Measurements from ENCODE around the gene G2E3.

G2E3 gene

GRCh38 chr14:30581283-30581625 is 22.3 kb downstream of the G2E3 start:
- Histone ChIP-seq H3K9me3 (ENCODE audit: low read depth, low read length) (peaks cover 6% of the 10 kb centered on the region; the same call in 1 of the 2 replicates), H3K36me3 (ENCODE audit: insufficient read depth, low read length) (peaks cover 58% of the 10 kb centered on the region)

GRCh38 chr14:30582376-30582775 is 23.4 kb downstream of the G2E3 start:
- H3K4me3 ChIP-seq, result no peak overlapping the region
- H3K9ac ChIP-seq (ENCODE audit: insufficient read length), result no peak overlapping the region
- no peak overlapping the region for H3K27ac ChIP-seq
- peaks cover 6% of the 10 kb centered on the region; the same call in 1 of the 2 replicates for H3K9me3 ChIP-seq (ENCODE audit: low read depth, low read length)
- no peak for DNase-seq (ENCODE audit: low read depth, low spot score)
- no peak for TF ChIP-seq EZH2 (IDR thresholded peaks at IDR 0.05)
- no peak for TF ChIP-seq FOXP2 (optimal IDR thresholded peaks at IDR 0.05; ENCODE audit: control extremely low read depth, extremely low read length, insufficient read depth)
- no peak for TF ChIP-seq POLR2AphosphoS5 (IDR thresholded peaks at IDR 0.05; ENCODE audit: borderline replicate concordance, low read depth, low read length)
- H3K36me3 ChIP-seq (ENCODE audit: insufficient read depth, low read length), result peaks cover 62% of the 10 kb centered on the region

More at GRCh38 chr14:30581283-30581625, 22.3 kb downstream of the G2E3 start:
- H3K4me3 ChIP-seq, result no peak overlapping the region
- TF ChIP-seq EZH2 (IDR thresholded peaks at IDR 0.05) (no peak), POLR2AphosphoS5 (IDR thresholded peaks at IDR 0.05; ENCODE audit: borderline replicate concordance, low read depth, low read length) (no peak), FOXP2 (optimal IDR thresholded peaks at IDR 0.05; ENCODE audit: control extremely low read depth, extremely low read length, insufficient read depth) (no peak)
- no peak overlapping the region for H3K9ac ChIP-seq (ENCODE audit: insufficient read length)
- DNase-seq (ENCODE audit: low read depth, low spot score), result no peak
- no peak overlapping the region for H3K27ac ChIP-seq

- Histone ChIP-seq H3K36me3 (ENCODE audit: insufficient read depth, low read length) (peaks cover 64% of the 10 kb centered on the region), H3K4me3 (no peak overlapping the region), H3K9me3 (ENCODE audit: low read depth, low read length) (peaks cover 4% of the 10 kb centered on the region; the same call in 1 of the 2 replicates), H3K27ac (no peak overlapping the region), H3K9ac (ENCODE audit: insufficient read length) (no peak overlapping the region)
- DNase-seq (ENCODE audit: low read depth, low spot score), result no peak
- TF ChIP-seq FOXP2 (optimal IDR thresholded peaks at IDR 0.05; ENCODE audit: control extremely low read depth, extremely low read length, insufficient read depth) (no peak), POLR2AphosphoS5 (IDR thresholded peaks at IDR 0.05; ENCODE audit: borderline replicate concordance, low read depth, low read length) (no peak), EZH2 (IDR thresholded peaks at IDR 0.05) (no peak)
Measured at GRCh38 chr14:30584058-30584630, 25.2 kb downstream of the G2E3 start.

DNA sequence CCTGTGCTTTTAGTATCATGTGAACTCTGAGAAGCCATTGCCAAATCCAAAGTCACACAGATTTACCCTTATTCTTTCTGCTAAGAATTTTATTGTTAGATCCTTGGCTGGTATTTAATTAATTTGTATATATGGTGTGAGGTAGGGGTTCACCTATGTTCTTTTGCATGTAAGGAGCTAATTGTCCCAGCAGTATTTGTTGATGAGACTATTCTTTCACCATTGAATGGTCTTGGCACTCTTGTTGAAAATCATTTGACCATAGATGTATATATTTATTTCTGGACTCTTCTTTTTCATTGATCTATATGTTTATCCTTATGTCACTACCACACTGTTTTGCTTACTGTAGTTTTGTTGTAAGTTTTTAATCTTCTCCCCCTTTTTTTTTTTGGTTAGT is 26.2 kb downstream of the G2E3 start:
- no peak overlapping the region for H3K27ac ChIP-seq
- H3K9ac ChIP-seq (ENCODE audit: insufficient read length), result no peak overlapping the region
- H3K36me3 ChIP-seq (ENCODE audit: insufficient read depth, low read length), result peaks cover 75% of the 10 kb centered on the region
- TF ChIP-seq POLR2AphosphoS5 (IDR thresholded peaks at IDR 0.05; ENCODE audit: borderline replicate concordance, low read depth, low read length) (no peak), EZH2 (IDR thresholded peaks at IDR 0.05) (no peak), FOXP2 (optimal IDR thresholded peaks at IDR 0.05; ENCODE audit: control extremely low read depth, extremely low read length, insufficient read depth) (no peak)
- H3K9me3 ChIP-seq (ENCODE audit: low read depth, low read length), result peaks cover 4% of the 10 kb centered on the region; the same call in 1 of the 2 replicates
- no peak overlapping the region for H3K4me3 ChIP-seq
- DNase-seq (ENCODE audit: low read depth, low spot score), result no peak

DNA sequence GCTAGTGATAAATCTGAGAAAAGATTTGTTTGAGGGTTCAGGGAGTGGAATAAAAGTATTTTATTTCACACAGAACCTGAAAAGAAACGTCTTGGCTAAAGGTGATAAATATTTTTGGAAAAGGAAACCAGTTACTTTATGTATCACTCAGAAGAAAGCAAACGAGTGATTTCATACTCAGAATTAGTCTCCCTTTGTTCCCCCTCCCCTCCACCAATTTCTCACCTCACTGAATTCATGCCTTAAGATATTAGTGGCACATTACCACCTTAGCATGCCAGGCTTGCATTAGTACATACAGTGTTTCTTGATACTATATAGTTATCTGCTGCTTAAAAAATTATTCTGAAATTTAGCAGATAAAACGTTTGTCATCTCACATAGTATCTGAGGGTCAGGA is 28.2 kb downstream of the G2E3 start:
- TF ChIP-seq POLR2AphosphoS5 (IDR thresholded peaks at IDR 0.05; ENCODE audit: borderline replicate concordance, low read depth, low read length) (no peak), EZH2 (IDR thresholded peaks at IDR 0.05) (no peak), FOXP2 (optimal IDR thresholded peaks at IDR 0.05; ENCODE audit: control extremely low read depth, extremely low read length, insufficient read depth) (no peak)
- no peak overlapping the region for H3K9ac ChIP-seq (ENCODE audit: insufficient read length)
- H3K4me3 ChIP-seq, result no peak overlapping the region
- H3K9me3 ChIP-seq (ENCODE audit: low read depth, low read length), result peaks cover 4% of the 10 kb centered on the region; the same call in 1 of the 2 replicates
- no peak for DNase-seq (ENCODE audit: low read depth, low spot score)
- no peak overlapping the region for H3K27ac ChIP-seq
- H3K36me3 ChIP-seq (ENCODE audit: insufficient read depth, low read length), result peaks cover 75% of the 10 kb centered on the region

- peaks cover 4% of the 10 kb centered on the region; the same call in 1 of the 2 replicates for H3K9me3 ChIP-seq (ENCODE audit: low read depth, low read length)
- DNase-seq (ENCODE audit: low read depth, low spot score), result no peak
- no peak overlapping the region for H3K4me3 ChIP-seq
- TF ChIP-seq FOXP2 (optimal IDR thresholded peaks at IDR 0.05; ENCODE audit: control extremely low read depth, extremely low read length, insufficient read depth), result no peak
- no peak for TF ChIP-seq EZH2 (IDR thresholded peaks at IDR 0.05)
- no peak for TF ChIP-seq POLR2AphosphoS5 (IDR thresholded peaks at IDR 0.05; ENCODE audit: borderline replicate concordance, low read depth, low read length)
- H3K36me3 ChIP-seq (ENCODE audit: insufficient read depth, low read length), result peaks cover 72% of the 10 kb centered on the region
- no peak overlapping the region for H3K27ac ChIP-seq
- H3K9ac ChIP-seq (ENCODE audit: insufficient read length), result no peak overlapping the region
Measured at GRCh38 chr14:30588873-30589272, 29.9 kb downstream of the G2E3 start.

DNA sequence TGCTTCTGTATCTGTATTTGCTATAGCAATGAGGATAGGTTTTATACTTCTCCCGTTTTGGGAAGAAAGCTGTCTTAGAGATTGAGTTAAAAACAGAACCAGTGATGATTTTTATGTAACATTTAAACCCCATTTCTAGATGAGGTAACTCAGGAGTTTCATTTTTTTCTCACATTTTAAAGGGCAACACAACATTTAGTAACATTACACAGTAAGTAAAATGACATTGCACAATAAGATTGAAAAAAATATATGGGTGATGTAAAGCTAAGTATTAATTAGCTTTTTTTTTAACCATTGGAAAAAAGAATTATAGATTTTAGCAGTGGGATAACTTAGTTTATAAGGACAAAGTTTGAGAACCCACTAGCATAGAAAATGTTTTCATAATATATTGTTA is 38.0 kb downstream of the G2E3 start:
- H3K4me3 ChIP-seq, result no peak overlapping the region
- H3K9ac ChIP-seq (ENCODE audit: insufficient read length), result no peak overlapping the region
- peaks cover 63% of the 10 kb centered on the region for H3K36me3 ChIP-seq (ENCODE audit: insufficient read depth, low read length)
- no peak for TF ChIP-seq POLR2AphosphoS5 (IDR thresholded peaks at IDR 0.05; ENCODE audit: borderline replicate concordance, low read depth, low read length)
- no peak for TF ChIP-seq FOXP2 (optimal IDR thresholded peaks at IDR 0.05; ENCODE audit: control extremely low read depth, extremely low read length, insufficient read depth)
- no peak for TF ChIP-seq EZH2 (IDR thresholded peaks at IDR 0.05)
- no peak overlapping the region for H3K27ac ChIP-seq
- DNase-seq (ENCODE audit: low read depth, low spot score), result no peak
- no peaks in the 10 kb centered on the region for H3K9me3 ChIP-seq (ENCODE audit: low read depth, low read length)

DNA sequence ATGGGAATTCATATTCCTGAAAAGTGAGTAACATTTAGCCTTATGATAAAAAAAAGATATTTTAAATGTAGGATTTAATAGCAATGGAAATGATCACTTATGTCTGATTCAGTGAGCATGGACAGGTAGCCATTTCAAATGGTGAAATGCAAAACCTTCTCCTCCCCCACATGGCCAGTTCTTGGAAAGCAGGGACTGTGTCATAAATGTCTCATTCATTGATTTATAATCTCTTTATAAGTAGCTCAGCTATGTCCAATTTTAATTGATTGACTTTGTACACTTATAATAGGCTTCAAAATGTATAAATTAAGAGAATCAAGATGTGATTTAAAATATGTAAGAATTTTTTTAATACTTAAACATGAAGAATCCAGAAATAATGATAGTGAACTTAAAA is 38.5 kb downstream of the G2E3 start:
- DNase-seq (ENCODE audit: low read depth, low spot score), result no peak
- Histone ChIP-seq H3K36me3 (ENCODE audit: insufficient read depth, low read length) (peaks cover 63% of the 10 kb centered on the region), H3K27ac (no peak overlapping the region), H3K4me3 (no peak overlapping the region), H3K9me3 (ENCODE audit: low read depth, low read length) (no peaks in the 10 kb centered on the region), H3K9ac (ENCODE audit: insufficient read length) (no peak overlapping the region)
- no peak for TF ChIP-seq EZH2 (IDR thresholded peaks at IDR 0.05)
- no peak for TF ChIP-seq POLR2AphosphoS5 (IDR thresholded peaks at IDR 0.05; ENCODE audit: borderline replicate concordance, low read depth, low read length)
- no peak for TF ChIP-seq FOXP2 (optimal IDR thresholded peaks at IDR 0.05; ENCODE audit: control extremely low read depth, extremely low read length, insufficient read depth)

Measured in SK-N-MC (cell line).